Measurements from ENCODE around the gene TBC1D24. TPM values are rescaled to one million over a fixed set of nuclear protein-coding genes. Genes with fewer than 3 reads are reported as not detected.

Gene TBC1D24
- polyA plus RNA-seq, 3 donors, result 0.76 to 5.9 (median 2.1) TPM

- WGBS (ENCODE audit: insufficient coverage), result 91% methylated on average over 26 of the region's 26 CpGs
- no peak overlapping the region for H3K27ac Mint-ChIP-seq
- H3K4me1 ChIP-seq (ENCODE audit: control insufficient read depth in 1 of 2, insufficient read depth in 2 of 2, low read length in 2 of 2), result peaks cover 24 to 27% of the 10 kb centered on the region in 2 donors
- H3K4me3 ChIP-seq (replicated peaks in 1 of 3; ENCODE audit: low read depth in 2 of 3, low read length in 3 of 3), result no peak overlapping the region
- intact Hi-C loops (cut with micrococcal nuclease), result no loop called here
- no peak overlapping the region for H3K9ac ChIP-seq (ENCODE audit: insufficient read depth, low read length, poor library complexity, severe bottlenecking)
- H3K27ac ChIP-seq (ENCODE audit: low read depth in 1 of 2, low read length in 2 of 2), result no peak overlapping the region
- DNase-seq, result no peak
- H3K4me1 Mint-ChIP-seq, result peaks cover 19% of the 10 kb centered on the region
- no peak overlapping the region for H3K4me3 Mint-ChIP-seq
- peaks cover 0 to 5% (median 2%) of the 10 kb centered on the region in 7 donors for H3K9me3 Mint-ChIP-seq
- H2AFZ ChIP-seq (ENCODE audit: insufficient read depth, low read depth, low read length, poor library complexity, severe bottlenecking), result no peak overlapping the region
- TF ChIP-seq CTCF (IDR thresholded peaks at IDR 0.05), result no peak
- peaks cover 10% of the 10 kb centered on the region for H3K79me2 ChIP-seq (ENCODE audit: insufficient read depth, low read length)
- H3K27me3 Mint-ChIP-seq (ENCODE audit: low read depth in 3 of 3), result no peaks in the 10 kb centered on the region
- peaks cover 23 to 40% of the 10 kb centered on the region in 2 donors for H3K36me3 Mint-ChIP-seq
- no peak overlapping the region for H3K4me2 ChIP-seq (replicated peaks; ENCODE audit: extremely low read depth, low read length, poor library complexity, severe bottlenecking)
- peaks cover 5% of the 10 kb centered on the region for H4K20me1 ChIP-seq (ENCODE audit: insufficient read depth, low read length)
- H3K9me3 ChIP-seq (replicated peaks in 1 of 2; ENCODE audit: control insufficient read depth in 1 of 2, insufficient read depth in 1 of 2, low read length in 2 of 2), result no peaks in the 10 kb centered on the region
- no peaks in the 10 kb centered on the region for H3K27me3 ChIP-seq (ENCODE audit: control insufficient read depth in 2 of 2, insufficient read depth in 2 of 2, low read length in 2 of 2)
- H3K36me3 ChIP-seq (replicated peaks in 1 of 2; ENCODE audit: control insufficient read depth in 1 of 2, insufficient read depth in 2 of 2, low read length in 2 of 2), result peaks cover 23 to 34% of the 10 kb centered on the region in 2 donors
Measured at GRCh38 chr16:2497695-2498484, 23.0 kb downstream of the TBC1D24 start.

DNA sequence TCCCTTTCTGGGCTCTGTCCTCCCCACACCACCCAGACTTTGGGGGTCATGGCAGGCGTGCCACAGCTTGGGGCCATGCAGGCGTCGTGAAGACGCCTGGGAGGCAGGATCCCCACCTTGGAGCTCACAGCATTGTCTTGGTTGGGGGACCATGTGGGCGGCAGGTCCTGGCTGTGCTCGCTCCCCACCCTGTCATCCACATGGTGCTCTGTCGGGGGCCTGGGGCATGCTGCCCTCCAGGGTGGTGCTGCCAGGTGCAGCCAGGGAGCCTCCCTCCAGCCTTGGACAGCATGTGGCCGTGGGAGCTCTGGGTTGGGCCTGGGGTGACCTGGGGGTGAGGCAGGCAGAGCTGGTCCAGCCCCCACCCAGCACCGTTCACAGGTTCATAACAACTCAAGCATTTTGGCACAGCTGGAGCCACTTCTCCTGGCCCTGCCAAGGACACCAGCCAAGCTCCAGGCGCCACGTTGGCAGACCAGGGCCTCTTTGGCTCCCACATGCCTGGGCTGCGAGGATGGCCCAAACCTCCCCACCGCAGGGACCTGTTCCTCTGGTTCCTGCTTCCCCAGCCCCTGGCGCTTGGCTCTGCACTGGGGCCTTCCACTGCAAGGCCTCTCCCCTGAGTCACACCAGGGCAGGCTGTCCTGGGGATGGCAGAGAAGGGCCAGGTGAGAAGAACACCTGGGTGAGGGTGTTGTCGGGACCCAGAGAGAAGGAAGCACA lies 23.8 kb downstream of the TBC1D24 start:
- Histone ChIP-seq H3K27ac (ENCODE audit: low read depth in 1 of 2, low read length in 2 of 2) (no peak overlapping the region), H3K4me1 (ENCODE audit: control insufficient read depth in 1 of 2, insufficient read depth in 2 of 2, low read length in 2 of 2) (peaks cover 32 to 35% of the 10 kb centered on the region in 2 donors), H3K36me3 (replicated peaks in 1 of 2; ENCODE audit: control insufficient read depth in 1 of 2, insufficient read depth in 2 of 2, low read length in 2 of 2) (peaks cover 23 to 34% of the 10 kb centered on the region in 2 donors), H3K4me2 (replicated peaks; ENCODE audit: extremely low read depth, low read length, poor library complexity, severe bottlenecking) (no peak overlapping the region), H3K9ac (ENCODE audit: insufficient read depth, low read length, poor library complexity, severe bottlenecking) (no peak overlapping the region), H3K79me2 (ENCODE audit: insufficient read depth, low read length) (peaks cover 10% of the 10 kb centered on the region), H3K9me3 (replicated peaks in 1 of 2; ENCODE audit: control insufficient read depth in 1 of 2, insufficient read depth in 1 of 2, low read length in 2 of 2) (no peaks in the 10 kb centered on the region), H2AFZ (ENCODE audit: insufficient read depth, low read depth, low read length, poor library complexity, severe bottlenecking) (no peak overlapping the region), H3K4me3 (replicated peaks in 1 of 3; ENCODE audit: low read depth in 2 of 3, low read length in 3 of 3) (no peak overlapping the region), H3K27me3 (ENCODE audit: control insufficient read depth in 2 of 2, insufficient read depth in 2 of 2, low read length in 2 of 2) (no peaks in the 10 kb centered on the region), H4K20me1 (ENCODE audit: insufficient read depth, low read length) (peaks cover 5% of the 10 kb centered on the region)
- no peaks in the 10 kb centered on the region for H3K27me3 Mint-ChIP-seq (ENCODE audit: low read depth in 3 of 3)
- H3K4me3 Mint-ChIP-seq, result no peak overlapping the region
- intact Hi-C loops (cut with micrococcal nuclease), result no loop called here
- H3K36me3 Mint-ChIP-seq, result peaks cover 23 to 40% of the 10 kb centered on the region in 2 donors
- H3K27ac Mint-ChIP-seq, result no peak overlapping the region
- peaks cover 0 to 5% (median 2%) of the 10 kb centered on the region in 7 donors for H3K9me3 Mint-ChIP-seq
- peaks cover 21% of the 10 kb centered on the region for H3K4me1 Mint-ChIP-seq
- 93% methylated on average over 15 of the region's 15 CpGs for WGBS (ENCODE audit: insufficient coverage)
- no peak for TF ChIP-seq CTCF (IDR thresholded peaks at IDR 0.05)
- no peak for DNase-seq
